HUDEP-2 (cell line): ENCODE results near the gene CDKN2B.
"Not testable (repeated sequence)": the region's sequence is repeated elsewhere in the genome, so short reads cannot be mapped to it uniquely, and the experiment has no call there.

ENCODE experiments used
- DNase-seq, 76 experiments: peaks; one replicate each; lab custom pipeline; 2025; ENCODE audit not compliant: unreplicated experiment in 76 of 76; lab: John Stamatoyannopoulos, UW

Gene CDKN2B

GRCh38 chr9:22008717-22009505, at the start of gene CDKN2B:
TSS of gene CDKN2B (minus strand) at chr9:22009305. CDS start at chr9:22008953, 352 bp downstream.
- peak in 73 of 76 experiments; percentile 19 to 97 (median 92) for DNase-seq

- not testable (repeated sequence) for DNase-seq
Measured at GRCh38 chr9:22057972-22058371, 48.9 kb upstream of the CDKN2B start.

- no peak for DNase-seq
Measured at GRCh38 chr9:22056402-22056801, 47.3 kb upstream of the CDKN2B start.

- no peak for DNase-seq
Measured at GRCh38 chr9:22055090-22055489, 46.0 kb upstream of the CDKN2B start.

- DNase-seq, result no peak
Measured at GRCh38 chr9:22054529-22054928, 45.4 kb upstream of the CDKN2B start.

GRCh38 chr9:22054076-22054475, 45.0 kb upstream of the CDKN2B start:
- no peak for DNase-seq

GRCh38 chr9:22053178-22053577, 44.1 kb upstream of the CDKN2B start:
- DNase-seq, result no peak

GRCh38 chr9:22052376-22052945, 43.4 kb upstream of the CDKN2B start:
- no peak for DNase-seq

- DNase-seq, result no peak
Measured at GRCh38 chr9:22050924-22051323, 41.8 kb upstream of the CDKN2B start.

GRCh38 chr9:22049411-22049810, 40.3 kb upstream of the CDKN2B start:
- no peak for DNase-seq

- no peak for DNase-seq
Measured at GRCh38 chr9:22047596-22047995, 38.5 kb upstream of the CDKN2B start.

- DNase-seq, result no peak
Measured at GRCh38 chr9:22046243-22046885, 37.3 kb upstream of the CDKN2B start.

- no peak for DNase-seq
Measured at GRCh38 chr9:22045423-22045822, 36.3 kb upstream of the CDKN2B start.

GRCh38 chr9:22044583-22044982, 35.5 kb upstream of the CDKN2B start:
- DNase-seq, result no peak

- no peak for DNase-seq
Measured at GRCh38 chr9:22043928-22044327, 34.8 kb upstream of the CDKN2B start.

- no peak for DNase-seq
Measured at GRCh38 chr9:22041775-22042174, 32.7 kb upstream of the CDKN2B start.

- DNase-seq, result no peak
Measured at GRCh38 chr9:22041344-22041743, 32.2 kb upstream of the CDKN2B start.

- peak in 1 of 76 experiments; percentile 15 for DNase-seq
Measured at GRCh38 chr9:22040760-22041159, 31.7 kb upstream of the CDKN2B start.

- no peak for DNase-seq
Measured at GRCh38 chr9:22039258-22039657, 30.2 kb upstream of the CDKN2B start.

- DNase-seq, result peak in 11 of 76 experiments; percentile 4 to 45 (median 27)
Measured at GRCh38 chr9:22037954-22038690, 29.0 kb upstream of the CDKN2B start.
